Stimulated activated CD8-positive, alpha-beta memory T cell treated with anti-CD3 and anti-CD28 coated beads, Interleukin-4, amount 100 ng/mL, for 24 hours (primary cell): Measurements from ENCODE around the gene PCCA.

Source experiments
- DNase-seq: peaks from one replicate; pipeline ENCODE4 v3.0.0-alpha.2; 2020; ENCODE audit warnings: low read depth

The PCCA gene

DNA sequence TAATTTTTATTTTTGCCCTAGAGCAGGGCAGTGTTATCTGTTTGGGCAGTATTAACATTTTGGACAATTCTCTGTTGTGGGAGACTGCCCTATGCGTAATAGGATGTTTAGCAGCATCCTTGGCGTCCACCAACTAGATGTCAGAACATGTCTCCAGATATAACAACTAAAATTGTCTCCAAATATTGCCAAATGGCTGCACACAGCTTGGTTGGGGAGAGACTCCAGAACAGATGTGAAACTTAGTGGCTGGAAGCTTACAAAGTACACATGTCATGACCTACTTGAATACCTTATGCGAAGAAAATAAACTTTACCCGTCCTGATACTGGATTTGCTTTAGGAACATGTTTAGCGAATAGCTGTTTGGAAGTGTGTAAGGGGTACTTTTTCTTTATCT is 376.7 kb downstream of the PCCA start:
- no peak for DNase-seq

DNA sequence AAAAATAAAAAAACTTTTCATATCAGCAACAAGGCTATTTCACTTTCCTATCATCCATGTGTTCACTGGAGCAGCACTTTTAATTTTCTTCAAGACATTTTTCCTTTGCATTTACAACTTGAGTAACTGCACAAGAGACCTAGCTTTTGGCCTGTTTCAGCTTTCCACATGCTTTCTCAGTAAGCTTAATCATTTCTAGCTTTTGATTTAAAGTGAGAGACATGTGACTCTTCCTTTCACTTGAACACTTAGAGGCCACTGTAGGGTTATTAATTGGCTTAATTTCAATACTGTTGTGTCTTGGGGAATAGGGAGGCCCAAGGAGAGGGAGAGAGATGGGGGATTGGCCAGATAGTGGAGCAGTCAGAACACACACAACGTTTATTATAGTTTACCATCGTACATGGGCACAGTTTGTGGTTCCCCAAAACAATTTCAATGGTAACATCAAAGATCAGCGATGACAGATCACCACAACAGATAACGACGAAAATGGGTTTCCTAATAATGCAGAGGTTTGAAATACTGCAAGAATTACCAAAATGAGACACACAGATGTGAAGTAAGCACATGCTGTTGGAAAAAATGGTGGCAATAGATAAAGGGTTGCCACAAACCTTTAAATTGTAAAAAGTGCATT is 382.1 kb downstream of the PCCA start:
- DNase-seq, result no peak

DNA sequence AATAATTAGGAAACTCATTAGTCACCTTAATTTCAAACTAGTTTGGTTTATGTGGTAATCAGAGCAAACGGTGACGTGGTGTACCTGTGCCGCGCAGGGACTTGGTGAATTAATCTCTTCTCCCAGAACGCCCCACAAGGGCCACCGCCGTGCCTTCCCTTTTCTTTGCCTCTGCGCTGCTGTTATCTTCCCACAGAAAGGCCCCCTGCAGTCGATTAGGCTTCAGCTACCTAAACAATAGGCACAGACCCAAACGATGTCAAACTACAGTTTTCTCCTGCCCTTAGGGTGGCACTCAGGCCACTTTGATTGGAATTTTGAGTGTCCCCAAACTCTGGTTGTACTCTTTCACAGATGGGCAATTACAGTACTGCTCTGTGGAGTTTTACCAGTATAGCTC is 384.2 kb downstream of the PCCA start:
- DNase-seq, result no peak

DNA sequence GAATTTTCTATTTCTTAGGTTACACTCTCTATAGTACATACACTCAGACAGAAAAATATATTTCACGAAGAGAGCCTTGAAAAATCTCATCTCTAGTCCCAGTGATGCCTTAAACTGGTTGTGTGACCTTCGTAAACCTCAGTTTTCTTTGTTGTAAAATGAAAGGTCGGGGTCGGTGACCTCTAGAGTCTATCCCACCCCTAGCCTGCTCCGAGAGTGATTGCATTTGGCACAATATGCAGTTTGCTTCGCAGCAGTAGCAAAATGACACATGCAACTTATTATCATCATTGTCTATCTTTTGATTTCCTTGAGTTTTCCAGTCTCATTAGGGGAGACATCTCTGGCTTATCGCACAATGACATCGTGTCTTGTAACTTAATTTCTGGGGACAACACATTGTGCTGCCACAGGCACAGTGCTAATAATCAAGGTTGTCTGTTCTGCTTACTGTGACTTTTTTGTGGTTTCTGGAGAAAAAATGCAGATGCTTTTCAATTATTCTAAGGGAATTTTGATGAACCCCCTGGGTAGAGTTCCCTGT is 384.7 kb downstream of the PCCA start:
- no peak for DNase-seq

DNA sequence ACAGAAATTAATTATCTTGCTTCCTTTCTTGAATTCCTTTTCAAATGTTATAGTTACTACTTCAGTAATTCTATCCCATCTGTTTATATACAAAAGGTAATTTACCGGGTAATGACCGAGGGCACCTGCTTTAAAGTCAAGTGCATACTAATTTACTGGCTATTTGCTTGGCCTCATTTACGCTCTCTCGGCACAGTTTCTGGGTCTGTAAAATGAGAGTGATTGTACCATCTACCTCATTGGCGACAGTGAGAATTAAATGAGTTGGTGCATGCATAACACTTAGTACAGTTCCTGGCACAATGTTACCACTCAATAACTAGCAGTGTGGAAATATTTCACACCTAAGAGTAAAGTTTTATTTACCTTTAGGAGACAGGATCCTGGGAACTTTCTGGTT is 388.1 kb downstream of the PCCA start:
- DNase-seq, result no peak

DNA sequence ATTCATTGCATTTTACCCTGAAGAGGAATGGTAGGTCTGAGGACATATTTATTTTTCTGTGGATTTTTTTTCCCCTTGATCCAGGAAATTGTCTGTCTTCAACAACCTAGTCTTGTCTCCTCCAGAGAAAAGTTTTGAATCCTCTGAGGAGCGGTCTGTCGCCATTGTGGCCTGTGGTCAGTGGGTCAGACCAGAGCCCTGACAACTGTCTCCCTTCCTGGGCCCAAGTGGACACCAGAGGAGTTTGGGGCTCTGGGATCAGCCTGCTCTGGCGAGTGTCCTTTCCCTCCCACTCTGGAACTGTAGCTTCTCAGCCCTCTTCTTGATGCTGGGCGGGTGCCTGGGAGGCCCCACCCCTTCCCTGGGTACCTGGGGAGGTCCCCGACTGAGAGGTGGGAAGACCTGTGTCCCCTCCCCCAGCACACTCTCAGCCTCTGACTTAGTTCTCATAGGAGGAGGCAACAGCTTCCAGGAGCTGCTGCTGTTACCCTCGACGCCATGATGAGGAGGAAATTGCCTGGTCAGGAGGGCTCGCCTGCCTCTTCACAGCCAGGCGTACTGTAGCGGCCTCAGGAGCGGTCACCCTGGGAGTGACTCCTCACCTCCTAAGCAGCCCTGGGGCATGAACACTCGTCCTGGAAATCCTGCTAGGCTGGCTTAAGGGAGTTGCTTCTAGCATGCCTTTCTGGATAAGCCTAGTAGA is 389.4 kb downstream of the PCCA start:
- no peak for DNase-seq

DNA sequence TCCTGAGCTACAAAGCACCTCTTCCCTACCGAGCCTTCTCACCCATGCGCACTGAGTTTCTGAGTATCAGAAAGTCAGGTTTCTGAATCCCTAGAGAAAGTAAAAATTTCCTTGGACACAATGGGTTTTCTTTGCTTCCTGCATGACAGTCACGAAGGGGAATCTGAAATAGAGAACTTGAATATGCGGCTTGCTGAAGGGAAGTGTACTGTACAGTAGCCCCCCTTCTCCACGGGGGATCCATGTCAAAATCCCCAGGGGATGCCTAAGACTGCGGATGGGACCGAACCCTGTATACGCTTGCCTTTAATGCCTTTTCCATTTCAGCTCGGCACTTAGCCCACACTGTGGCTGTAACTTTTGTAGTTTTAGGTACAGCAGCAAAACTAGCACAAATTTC is 391.8 kb downstream of the PCCA start:
- DNase-seq, result no peak

DNA sequence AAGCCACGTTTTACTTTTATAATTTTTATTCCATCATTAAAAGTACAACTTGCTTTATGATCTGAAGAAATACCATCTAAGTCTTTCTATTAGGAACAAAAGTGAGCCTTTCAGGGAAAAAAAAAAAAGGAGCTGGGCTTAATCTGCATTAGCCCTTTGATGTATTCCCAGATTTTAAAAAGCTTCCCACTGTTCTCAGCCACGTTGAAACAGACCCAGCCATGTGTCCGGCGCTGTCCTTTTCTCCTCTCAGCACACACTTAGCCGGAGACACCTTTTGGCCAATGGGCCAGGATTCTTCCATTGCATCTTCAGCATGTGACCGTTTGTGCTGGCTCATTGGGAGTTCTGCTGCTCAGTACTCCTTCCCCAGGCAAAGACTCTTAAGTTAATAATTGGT is 394.2 kb downstream of the PCCA start:
- DNase-seq, result no peak

DNA sequence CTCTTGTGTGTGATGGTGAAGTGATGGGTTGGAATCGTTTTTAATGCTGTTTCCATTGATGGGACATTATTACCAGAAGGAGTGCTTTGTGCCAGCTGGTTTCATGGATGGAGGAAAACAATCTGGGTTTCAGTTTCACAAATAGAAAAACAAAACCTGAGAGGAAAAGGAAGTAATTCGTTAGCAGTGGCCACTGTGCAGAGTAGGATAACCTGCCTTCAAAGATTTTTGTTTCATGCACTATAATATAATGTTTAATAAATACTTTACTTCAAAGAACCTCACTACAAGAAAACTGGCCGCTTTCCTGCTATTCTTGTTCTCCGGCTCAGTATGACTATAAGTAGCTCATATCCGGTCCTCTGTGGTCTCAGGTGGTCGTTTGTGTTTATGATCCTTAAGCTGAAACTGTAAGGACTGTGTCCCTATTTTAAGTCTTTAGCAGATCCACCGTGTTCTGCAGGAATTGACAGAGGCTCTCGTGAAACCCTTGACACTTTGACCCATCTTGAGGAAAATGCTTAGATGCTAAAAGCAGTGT is 395.0 kb downstream of the PCCA start:
- DNase-seq, result no peak

DNA sequence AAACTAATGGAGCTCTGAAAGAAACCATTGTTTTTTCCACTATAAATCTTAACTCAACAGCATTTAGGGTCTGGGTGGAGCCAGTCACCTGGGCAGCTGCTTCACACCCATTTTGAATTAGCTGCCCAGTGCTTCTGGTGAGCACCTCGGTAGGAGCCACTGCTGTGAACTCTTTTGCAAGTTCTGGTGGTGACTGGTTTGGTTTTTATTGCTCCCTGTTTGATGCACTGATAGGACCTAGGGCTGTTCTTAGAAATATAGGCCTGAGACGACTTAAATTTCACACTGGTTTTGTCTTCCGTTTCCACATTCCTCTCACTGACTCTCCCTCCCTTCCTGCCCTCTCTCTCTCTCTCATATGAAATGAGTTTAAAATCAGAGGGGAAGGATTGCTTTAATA is 395.8 kb downstream of the PCCA start:
- no peak for DNase-seq

DNA sequence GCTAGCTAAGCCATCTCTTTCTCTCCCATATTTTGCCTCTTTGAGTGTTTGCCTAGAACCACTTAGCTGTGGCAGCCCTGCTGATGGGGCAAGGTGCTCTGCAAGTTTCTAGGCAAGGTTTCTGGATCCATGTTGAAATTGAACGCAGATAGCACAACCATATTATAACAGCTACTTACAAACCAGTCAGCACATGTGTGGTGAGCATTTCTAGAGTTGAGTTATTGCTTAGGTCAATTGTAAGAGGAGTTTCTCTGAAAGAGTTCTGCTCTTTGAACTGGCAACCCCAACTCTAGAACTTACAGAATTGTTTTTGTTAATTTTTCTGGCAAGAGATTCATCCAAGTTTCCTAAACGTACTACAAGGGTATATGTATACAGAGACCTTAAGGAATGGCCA is 396.4 kb downstream of the PCCA start:
- no peak for DNase-seq

DNA sequence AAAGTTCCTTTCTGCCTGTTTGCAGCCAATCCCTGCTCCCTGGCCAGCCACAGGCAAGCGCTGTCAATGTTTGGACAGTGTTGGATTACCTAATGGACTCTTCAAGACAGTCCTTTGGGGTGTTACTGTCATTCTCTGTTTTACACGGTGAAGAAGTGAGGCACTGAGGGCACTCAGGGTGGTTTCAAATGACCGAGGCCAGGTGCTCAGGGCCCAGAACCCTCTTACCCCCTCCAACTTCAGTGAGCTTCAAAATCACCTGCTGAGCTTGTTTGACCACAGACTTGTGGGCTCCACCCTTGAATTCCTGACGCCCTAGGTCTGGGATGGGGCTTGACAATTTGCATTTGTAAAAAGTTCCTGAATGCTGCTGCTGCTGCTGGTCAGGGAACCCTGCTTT is 401.8 kb downstream of the PCCA start:
- no peak for DNase-seq

DNA sequence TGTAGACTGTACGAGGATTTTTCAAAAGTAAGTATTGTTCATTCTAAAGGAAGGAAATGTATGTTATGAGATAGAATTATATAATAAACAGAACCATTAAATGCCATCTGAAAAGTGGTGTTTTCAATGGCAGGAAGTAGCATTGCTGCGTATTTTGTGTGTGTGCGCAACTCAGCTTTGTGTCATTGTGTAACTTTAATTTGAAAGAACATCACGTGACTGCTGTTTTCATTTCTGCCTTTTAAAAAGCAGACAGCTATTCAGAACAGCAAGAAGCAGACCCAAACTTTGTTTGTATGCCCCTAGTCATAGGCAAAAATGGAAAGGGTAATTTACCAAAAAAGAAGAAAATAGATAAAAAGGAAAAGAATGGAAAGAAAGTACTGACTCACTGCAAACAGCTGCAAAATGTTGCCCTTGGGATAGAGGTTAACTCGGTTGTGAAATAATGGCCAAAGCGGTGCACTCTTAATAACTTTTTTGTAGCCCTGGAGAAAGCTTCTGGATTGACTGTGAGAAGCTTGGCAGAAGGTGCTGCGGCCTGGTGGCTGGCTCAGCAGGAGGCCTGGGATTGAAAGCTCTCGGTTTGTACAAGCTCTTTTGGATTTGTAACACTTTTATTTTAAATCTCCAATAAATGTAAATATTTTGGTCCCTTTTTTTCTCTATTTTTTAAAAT is 402.4 kb downstream of the PCCA start:
- DNase-seq, result no peak

DNA sequence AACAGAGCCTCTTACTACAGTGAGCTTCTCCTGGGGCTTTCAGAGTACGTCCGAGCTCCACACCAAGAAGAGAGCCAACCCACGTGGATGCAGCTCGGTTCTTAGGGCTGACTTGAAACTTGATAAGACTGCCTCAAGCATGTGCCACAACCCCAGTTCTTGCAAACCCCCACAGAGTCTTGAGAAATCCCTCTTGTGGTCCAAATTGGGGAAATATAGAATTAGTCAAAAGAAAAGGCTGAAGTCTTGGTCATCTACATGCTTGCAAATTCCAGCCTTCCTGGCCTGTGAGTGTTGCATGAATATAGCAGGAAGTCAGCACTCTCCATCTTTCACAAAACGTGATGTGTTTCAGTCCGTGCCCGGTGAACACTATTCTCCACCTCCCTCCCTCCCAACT is 404.5 kb downstream of the PCCA start:
- no peak for DNase-seq

DNA sequence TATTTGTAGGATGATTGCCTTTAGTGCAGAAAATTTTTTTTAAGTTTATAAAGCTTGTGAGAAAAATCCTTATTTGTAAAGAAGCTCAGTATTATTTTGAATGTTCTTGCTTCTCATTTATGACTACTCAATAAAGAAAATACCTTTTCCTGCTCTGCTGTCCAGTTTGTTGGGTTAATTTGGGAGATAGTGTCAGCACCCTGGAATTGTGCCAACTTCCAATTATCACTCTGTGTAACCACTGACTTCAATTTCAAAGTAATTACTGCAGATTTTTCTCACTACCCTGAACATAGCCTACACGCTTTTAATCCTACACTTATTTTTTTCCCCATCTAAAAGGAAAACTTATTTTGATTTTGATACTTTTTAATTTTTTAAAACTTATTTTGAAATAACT is 406.6 kb downstream of the PCCA start:
- no peak for DNase-seq

DNA sequence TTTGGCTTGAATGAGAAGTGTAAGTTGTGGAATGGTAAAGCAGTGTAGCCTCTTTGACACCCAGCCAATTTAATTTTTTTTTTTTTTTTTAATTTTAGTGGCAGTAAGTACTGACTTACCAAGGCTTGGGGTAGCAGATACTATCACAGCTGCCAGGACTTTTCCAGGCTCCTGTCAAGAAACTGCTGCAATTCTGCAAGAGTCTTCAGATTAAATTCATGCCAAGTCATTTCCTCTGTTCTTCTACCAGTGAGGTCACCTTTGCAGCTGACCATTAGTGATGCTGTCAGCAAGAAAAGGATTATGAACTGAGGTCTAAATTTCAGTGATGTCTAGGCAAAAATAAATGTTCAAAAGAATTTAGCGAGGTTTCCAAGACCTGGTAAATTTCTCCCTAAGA is 408.5 kb downstream of the PCCA start:
- DNase-seq, result no peak

DNA sequence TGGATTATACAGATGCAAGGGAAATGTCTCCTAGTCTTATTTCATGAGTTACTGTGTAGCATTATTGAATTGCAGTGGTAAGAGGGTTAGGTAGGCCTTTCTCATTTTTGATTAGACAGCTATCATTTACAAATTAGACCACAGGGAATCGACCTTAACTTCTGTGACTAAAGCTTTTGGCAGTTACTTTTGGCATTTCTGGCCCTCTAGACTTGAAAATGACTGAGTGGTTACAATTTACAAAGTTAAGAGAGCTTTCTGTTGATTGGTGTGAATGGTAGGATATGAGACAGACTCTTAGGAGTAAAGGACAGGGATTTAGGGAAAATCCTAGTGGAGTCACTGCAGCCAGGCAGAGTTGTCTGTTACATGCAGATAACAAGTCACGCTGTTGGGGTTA is 413.6 kb downstream of the PCCA start:
- no peak for DNase-seq

DNA sequence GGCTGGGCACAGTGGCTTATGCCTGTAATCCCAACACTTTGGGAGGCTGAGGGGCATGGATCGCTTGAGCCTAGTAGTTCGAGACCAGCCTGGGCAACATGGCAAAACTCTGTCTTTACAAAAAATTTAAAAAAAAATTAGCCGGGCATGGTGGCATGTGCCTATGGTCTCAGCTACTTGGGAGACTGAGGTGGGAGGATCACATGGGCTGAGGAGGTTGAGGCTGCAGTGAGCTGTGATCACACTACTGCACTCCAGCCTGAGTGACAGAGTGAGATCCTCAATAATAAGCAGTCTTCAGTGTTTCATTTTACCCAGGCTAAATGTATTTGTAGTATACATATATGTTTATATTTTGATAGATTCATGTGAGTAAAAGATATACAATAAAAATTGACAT is 414.7 kb downstream of the PCCA start:
- no peak for DNase-seq

DNA sequence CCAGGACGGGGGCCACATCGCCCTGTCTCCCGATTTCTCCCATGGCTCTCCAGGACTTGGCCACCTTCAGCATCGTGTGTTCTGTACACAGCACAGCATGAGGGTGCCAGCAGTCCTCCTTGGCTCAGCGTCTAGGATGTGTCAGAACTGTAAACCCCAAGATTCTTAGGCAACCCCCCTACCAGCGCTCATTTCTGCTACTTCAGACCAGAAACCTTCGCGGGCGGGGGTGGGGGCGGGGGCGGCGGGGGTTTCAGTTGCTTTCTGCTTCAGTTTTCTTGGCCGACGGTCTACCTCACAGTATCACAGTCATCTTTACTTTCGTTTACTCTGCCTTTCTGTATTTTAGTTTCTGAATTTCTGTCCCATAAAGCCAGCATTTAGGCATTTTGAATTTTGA is 417.3 kb downstream of the PCCA start:
- peak; percentile 20 for DNase-seq

DNA sequence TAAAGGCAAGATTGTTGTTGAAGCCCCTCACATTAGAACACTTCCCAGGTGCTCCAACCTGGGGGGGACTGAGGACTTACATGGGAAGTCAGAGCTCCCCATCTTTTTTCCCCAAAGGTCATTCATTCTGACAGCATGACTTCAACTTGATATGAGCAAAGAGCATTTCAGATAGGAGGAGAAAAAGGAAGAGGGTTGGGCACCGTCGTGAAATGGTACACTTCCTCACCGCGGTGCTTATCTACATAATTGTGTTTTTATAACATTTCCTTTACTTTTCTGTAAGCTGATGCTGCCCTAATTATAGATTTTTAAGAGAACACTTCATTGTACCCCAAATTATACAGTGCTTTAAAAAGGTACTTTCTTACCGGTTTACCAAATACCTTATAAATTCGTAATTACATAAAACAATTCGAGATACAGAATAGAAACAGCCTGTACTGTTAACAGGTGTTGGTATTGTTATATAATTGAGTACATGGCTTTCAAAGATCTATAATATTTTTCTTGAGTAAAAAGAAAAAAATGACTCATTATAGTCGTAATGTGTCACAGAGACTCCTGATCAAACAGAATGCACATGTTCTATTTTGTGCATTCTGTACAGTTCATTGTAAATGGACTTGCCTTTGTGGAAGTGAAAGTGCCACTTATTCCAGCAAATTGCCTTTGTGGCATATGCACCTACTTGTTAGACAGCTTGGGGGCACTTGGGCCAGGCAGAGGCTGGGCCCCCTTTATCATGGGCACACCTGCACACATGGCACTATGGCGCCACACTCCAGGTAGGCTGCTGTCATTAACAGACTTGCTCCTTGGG is 417.9 kb downstream of the PCCA start:
- no peak for DNase-seq

DNA sequence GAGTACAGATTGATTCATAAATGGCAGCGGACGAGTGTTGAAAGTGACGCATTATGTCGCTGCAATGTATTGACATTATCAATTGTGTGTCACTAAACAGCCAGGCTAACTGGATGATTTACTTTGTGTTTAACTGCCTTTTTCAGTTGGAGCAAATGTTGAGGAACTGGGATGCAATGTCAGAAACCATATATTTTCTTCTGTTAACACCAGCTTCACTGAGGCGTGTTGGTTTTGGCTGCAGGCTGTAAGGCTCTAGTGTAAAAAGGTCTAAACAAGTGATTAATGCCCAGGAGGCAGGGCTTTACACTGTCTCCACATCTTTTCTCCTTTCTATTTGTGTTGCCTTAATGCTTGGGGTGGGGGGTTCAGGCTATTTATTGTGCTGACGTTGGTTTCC is 419.6 kb downstream of the PCCA start:
- no peak for DNase-seq

DNA sequence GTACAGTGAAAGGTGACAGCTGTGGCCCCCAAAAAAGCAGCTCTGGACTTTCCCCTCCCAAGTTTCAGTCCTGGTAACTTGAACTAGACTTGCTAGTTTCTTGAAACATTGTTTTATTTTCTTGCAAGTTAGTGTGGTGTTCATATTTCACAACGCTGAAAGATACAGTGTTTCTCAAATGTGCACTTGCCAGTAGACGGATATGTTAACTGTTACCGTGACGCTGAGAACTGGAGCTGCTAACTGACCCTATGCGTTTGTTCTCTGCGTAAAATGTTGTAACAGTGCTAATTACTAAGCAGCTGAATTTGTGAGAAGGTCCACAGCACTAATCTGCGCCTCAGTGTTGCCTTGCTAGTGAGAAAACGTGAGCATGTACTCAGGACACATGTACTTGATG is 420.1 kb downstream of the PCCA start:
- no peak for DNase-seq
